Upper lobe of left lung (tissue), 4 donors: ENCODE measurements around the gene MT1G.

Experiments used
- POLR2A ChIP-seq, 4 donors: fragments of 450-650 bp; IDR thresholded peaks; one replicate each; pipeline ENCODE4 v1.5.1; 2016 to 2017; ENCODE audit warnings: antibody characterized with exemption in 4 of 4, mild to moderate bottlenecking in 2 of 4
- POLR2AphosphoS5 ChIP-seq, 2 donors: sonication (generic); formaldehyde crosslinking; IDR thresholded peaks; one replicate each; pipeline ENCODE4 v1.5.1; 2017; ENCODE audit warnings: antibody characterized with exemption in 2 of 2
- TF ChIP-seq, protein P1 (sequence below), 6 experiments: fragments of 450-650 bp in 4 of 6; fragments of 200-600 bp in 2 of 6; sonication (generic) in 2 of 6; IDR thresholded peaks; one replicate each; pipeline ENCODE4 v1.5.1; 2016 to 2019; ENCODE audit warnings: antibody characterized with exemption in 6 of 6

GRCh38 chr16:56686758-56687157, 18.9 kb upstream of the MT1G start:
- TF ChIP-seq, protein P1, sequence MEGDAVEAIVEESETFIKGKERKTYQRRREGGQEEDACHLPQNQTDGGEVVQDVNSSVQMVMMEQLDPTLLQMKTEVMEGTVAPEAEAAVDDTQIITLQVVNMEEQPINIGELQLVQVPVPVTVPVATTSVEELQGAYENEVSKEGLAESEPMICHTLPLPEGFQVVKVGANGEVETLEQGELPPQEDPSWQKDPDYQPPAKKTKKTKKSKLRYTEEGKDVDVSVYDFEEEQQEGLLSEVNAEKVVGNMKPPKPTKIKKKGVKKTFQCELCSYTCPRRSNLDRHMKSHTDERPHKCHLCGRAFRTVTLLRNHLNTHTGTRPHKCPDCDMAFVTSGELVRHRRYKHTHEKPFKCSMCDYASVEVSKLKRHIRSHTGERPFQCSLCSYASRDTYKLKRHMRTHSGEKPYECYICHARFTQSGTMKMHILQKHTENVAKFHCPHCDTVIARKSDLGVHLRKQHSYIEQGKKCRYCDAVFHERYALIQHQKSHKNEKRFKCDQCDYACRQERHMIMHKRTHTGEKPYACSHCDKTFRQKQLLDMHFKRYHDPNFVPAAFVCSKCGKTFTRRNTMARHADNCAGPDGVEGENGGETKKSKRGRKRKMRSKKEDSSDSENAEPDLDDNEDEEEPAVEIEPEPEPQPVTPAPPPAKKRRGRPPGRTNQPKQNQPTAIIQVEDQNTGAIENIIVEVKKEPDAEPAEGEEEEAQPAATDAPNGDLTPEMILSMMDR (IDR thresholded peaks at IDR 0.05): no peak
- TF ChIP-seq POLR2A (IDR thresholded peaks at IDR 0.05): no peak
- TF ChIP-seq POLR2AphosphoS5 (IDR thresholded peaks at IDR 0.05): no peak
